HT1080 (cell line): Measurements from ENCODE around the gene RBM45. TPM values are rescaled to one million over a fixed set of nuclear protein-coding genes. Genes with fewer than 3 reads are reported as not detected.

ENCODE experiments used
- DNase-seq: peaks from one replicate; pipeline ENCODE4 v3.0.0-alpha.2; 2015; ENCODE audit warnings: low read depth
- small RNA-seq: library from RNA; depleted of rRNA; stranded (forward); fragments of <200 nt; gene quantifications from one replicate; pipeline ENCODE3, GENCODE V24; 2014
- total RNA-seq: library from RNA; depleted of rRNA; stranded (reverse); fragments of >200 nt; shearing (Covaris generic); gene quantifications from 2 replicates; pipeline ENCODE4 v1.2.3, GENCODE V29; 2014; rRNA removed

Gene RBM45
- total RNA-seq, 1 experiment from 2014 or later: 17.1 TPM

DNA sequence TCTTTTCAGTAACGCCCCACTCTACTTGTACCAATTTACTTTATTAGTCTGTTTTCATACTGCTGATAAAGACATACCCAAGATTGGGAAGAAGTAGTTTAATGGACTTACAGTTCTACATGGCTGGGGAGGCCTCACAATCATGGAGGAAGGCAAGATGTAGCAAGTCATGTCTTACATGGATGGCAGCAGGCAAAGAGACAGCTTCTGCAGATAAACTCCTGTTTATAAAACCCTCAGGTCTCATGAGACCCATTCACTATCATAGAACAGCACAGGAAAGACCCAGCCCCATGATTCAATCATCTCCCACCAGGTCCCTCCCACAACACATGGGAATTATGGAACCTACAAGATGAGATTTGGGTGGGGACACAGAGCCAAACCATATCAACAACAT lies 43.3 kb downstream of the RBM45 start:
- DNase-seq: no peak

DNA sequence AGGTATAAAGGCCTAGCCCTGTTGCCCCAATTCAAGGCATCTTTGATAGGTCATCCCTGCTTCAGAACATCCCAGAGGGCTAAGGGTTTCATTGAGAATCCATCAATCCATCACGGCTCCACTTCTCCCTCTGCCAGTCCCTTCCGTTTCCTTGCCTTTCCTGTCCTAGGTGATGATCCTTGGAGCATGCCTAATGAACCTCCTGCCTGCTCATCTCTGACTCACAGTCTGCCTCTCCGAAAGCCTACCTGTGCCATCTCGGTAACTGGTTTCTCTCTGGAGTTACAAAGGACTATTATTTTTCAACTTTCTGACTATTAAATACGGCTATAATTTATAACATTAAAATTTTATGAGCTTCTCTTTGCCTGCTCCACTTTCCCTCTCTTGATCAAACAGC lies 45.3 kb downstream of the RBM45 start:
- DNase-seq: no peak

DNA sequence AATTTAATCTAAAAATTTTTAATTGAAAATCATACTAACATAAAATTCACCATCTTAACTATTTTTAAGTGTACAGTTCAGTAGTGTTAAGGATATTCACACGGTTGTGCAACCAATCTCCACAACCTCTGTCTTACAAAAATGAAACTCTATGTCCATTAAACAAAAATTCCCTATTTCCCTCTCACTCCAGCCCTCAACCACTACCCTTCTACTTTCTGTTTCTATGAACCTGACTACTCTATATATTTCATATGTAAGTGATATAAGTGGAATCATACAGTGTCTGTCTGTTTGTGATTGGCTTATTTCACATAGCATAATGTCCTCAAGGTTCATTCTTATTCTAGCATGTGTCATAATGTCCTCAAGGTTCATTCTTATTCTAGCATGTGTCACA lies 47.7 kb downstream of the RBM45 start:
- DNase-seq: no peak

DNA sequence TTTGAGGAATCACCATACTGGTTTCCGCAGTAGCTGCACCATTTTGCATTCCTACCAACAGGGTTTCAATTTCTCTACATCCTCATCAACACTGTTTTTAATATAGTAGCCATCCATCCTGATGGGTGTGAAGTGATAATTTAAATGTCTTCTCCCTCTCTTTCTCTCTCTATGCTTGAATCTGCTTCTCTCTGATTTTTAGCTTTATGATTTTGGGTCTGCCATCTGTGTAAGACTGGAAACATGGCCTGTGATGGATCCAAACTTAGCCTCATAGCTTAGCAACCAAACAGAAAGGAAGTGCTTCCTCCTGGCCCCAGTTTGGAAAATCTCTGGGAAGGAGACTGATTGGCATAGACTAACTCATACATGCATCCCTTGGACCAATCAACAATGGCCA lies 48.4 kb downstream of the RBM45 start:
- peak; percentile 34 for DNase-seq

DNA sequence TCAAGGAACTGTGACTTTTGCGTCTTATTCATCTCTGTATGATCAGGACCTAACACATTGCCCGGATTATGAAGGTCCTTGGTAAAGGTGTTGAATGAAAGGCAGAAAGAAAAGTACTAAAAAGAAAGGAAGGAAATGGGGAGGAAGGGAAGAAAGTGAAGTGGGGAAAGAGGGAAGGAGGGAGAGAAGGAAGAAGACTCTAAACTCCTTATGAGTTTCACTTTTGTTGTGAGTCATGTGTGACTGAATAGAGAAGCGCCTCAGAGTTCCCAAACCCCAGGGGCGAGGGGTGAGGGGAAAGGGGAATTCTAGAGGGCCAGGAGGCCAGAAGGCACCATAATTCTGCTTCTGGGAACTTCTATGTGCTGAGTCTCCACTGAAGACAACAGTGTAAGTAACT lies 51.2 kb downstream of the RBM45 start:
- peak; percentile 41 for DNase-seq

DNA sequence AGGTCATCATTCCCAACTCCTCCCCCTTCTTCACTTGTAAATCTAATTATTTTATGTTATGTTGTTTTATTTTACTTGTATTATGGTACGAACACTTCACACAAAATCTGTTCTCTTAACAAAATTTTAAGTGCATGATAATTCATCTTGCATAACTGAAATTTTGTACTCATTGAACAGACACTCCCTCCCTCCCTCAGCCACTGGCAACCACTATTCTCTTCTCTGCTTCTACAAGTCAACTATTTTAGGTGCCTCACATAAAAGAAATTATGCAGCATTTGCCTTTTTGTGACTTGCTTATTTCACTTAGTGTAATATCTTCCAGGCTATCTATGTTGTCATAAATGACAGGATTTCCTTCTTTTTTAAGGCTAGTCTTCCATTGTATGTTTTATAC lies 51.7 kb downstream of the RBM45 start:
- DNase-seq: no peak

DNA sequence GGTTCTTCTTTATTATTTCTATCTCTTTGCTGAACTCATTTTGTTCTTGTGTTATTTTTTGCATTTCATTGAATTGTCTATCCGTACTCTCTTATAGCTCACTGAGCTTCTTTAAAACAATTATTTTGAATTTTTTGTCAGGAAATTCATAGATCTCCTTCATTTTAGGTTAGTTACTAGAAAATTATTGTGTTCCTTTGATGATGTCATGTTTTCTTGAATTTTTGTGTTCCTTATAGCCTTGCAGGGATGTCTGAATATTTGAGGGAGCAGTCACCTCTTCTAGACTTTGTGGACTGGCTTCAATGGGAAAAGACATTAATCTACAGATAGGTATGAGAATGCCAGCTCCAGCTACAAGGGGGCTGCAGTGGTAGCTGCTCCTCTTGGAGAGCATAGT lies 61.4 kb downstream of the RBM45 start:
- DNase-seq: no peak

DNA sequence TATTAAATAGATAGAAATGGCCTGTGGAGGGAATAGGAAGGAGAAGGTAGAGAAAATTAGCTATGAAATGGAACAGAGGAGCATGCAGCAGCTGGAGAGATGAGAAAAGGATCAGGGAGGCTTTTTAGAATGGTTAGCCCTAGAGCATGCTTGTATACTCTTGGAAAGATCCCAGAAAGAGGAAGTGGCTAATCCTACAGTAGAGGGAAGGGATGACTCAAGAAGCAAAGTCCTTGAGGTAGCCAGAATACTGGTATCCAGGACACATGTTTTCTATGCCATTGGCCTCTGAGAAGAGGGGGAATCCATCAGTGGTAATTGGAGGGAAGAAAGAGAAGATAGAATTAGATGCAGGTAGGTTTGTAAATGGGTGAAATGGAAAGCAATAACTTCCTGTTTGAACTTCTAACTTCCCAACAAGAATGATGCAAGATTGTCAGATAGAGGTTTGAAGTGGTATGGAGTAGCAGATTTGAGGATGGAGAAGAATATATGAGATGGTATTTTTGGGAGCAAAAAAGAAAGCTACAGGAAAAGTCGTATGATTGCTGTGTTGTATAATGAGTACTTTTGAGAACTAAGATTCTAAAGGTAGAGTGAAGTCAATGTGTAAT lies 64.9 kb downstream of the RBM45 start:
- DNase-seq: peak; percentile 74

Small RNA genes within 50 kb of the gene (small RNA-seq; reads per million reads assigned to genes)
- not detected for gene AC011998.1
- gene RNU5E-9P: 0.82 reads per million, percentile 69 among the genes with 10 or more reads in this experiment

Other genes starting within 250 kb of the RBM45 start
- gene PDE11A, start 39.7 kb upstream of the RBM45 start, total RNA-seq: 0.30 and 0.42 TPM in 2 replicates
- 8.7 and 18.3 TPM in 2 replicates for gene OSBPL6, start 82.1 kb downstream of the RBM45 start, total RNA-seq